ENCODE data around the gene LYAR. TPM values are rescaled to one million over a fixed set of nuclear protein-coding genes. Genes with fewer than 3 reads are reported as not detected.

LYAR gene
- total and polyA plus RNA-seq, 2 experiments from 2014 or later, result 10.7 to 18.5 TPM

- no peak for TF ChIP-seq CTCF (IDR thresholded peaks at IDR 0.05; ENCODE audit: low read depth, low read length)
- H3K4me1 ChIP-seq (ENCODE audit: low read depth), result peaks cover 6% of the 10 kb centered on the region
- H3K4me3 ChIP-seq, result no peak overlapping the region
- no peaks in the 10 kb centered on the region for H3K36me3 ChIP-seq
- no peak overlapping the region for H3K27ac ChIP-seq
- no peak for DNase-seq (ENCODE audit: low read depth in 1 of 2, low spot score in 1 of 2)
- no peaks in the 10 kb centered on the region for H3K9me3 ChIP-seq (ENCODE audit: low read depth)
- no peaks in the 10 kb centered on the region for H3K27me3 ChIP-seq
Observed at GRCh38 chr4:4299006-4299405, 9.1 kb upstream of the LYAR start.

- Histone ChIP-seq H3K36me3 (no peaks in the 10 kb centered on the region), H3K4me3 (no peak overlapping the region), H3K4me1 (ENCODE audit: low read depth) (peaks cover 1% of the 10 kb centered on the region), H3K27me3 (no peaks in the 10 kb centered on the region), H3K27ac (no peak overlapping the region), H3K9me3 (ENCODE audit: low read depth) (no peaks in the 10 kb centered on the region)
- no peak for TF ChIP-seq CTCF (IDR thresholded peaks at IDR 0.05; ENCODE audit: low read depth, low read length)
- DNase-seq (ENCODE audit: low read depth in 1 of 2, low spot score in 1 of 2), result no peak
Observed at GRCh38 chr4:4296283-4296846, 6.4 kb upstream of the LYAR start.

- Histone ChIP-seq H3K36me3 (no peaks in the 10 kb centered on the region), H3K9me3 (ENCODE audit: low read depth) (no peaks in the 10 kb centered on the region), H3K4me1 (ENCODE audit: low read depth) (peaks cover 8% of the 10 kb centered on the region), H3K27ac (no peak overlapping the region), H3K4me3 (no peak overlapping the region), H3K27me3 (no peaks in the 10 kb centered on the region)
- TF ChIP-seq CTCF (IDR thresholded peaks at IDR 0.05; ENCODE audit: low read depth, low read length), result no peak
- DNase-seq (ENCODE audit: low read depth in 1 of 2, low spot score in 1 of 2), result no peak
Observed at GRCh38 chr4:4293279-4293678, 3.3 kb upstream of the LYAR start.

GRCh38 chr4:4289597-4289940 is 385 bp downstream of the LYAR start:
- peaks cover 23% of the 10 kb centered on the region for H3K4me1 ChIP-seq (ENCODE audit: low read depth)
- no peaks in the 10 kb centered on the region for H3K9me3 ChIP-seq (ENCODE audit: low read depth)
- no peak for TF ChIP-seq CTCF (IDR thresholded peaks at IDR 0.05; ENCODE audit: low read depth, low read length)
- peak overlapping the region; percentile 66 for H3K27ac ChIP-seq
- H3K4me3 ChIP-seq, result peak overlapping the region; percentile 85
- no peaks in the 10 kb centered on the region for H3K27me3 ChIP-seq
- no peaks in the 10 kb centered on the region for H3K36me3 ChIP-seq
- no peak for DNase-seq (ENCODE audit: low read depth in 1 of 2, low spot score in 1 of 2)

- no peak for TF ChIP-seq CTCF (IDR thresholded peaks at IDR 0.05; ENCODE audit: low read depth, low read length)
- H3K9me3 ChIP-seq (ENCODE audit: low read depth), result no peaks in the 10 kb centered on the region
- H3K4me3 ChIP-seq, result peak overlapping the region; percentile 85
- H3K36me3 ChIP-seq, result no peaks in the 10 kb centered on the region
- no peak overlapping the region for H3K27ac ChIP-seq
- no peaks in the 10 kb centered on the region for H3K27me3 ChIP-seq
- no peak for DNase-seq (ENCODE audit: low read depth in 1 of 2, low spot score in 1 of 2)
- H3K4me1 ChIP-seq (ENCODE audit: low read depth), result peaks cover 23% of the 10 kb centered on the region
Observed at GRCh38 chr4:4289055-4289454, 899 bp downstream of the LYAR start.

- H3K27me3 ChIP-seq, result no peaks in the 10 kb centered on the region
- DNase-seq (ENCODE audit: low read depth in 1 of 2, low spot score in 1 of 2), result no peak
- peaks cover 23% of the 10 kb centered on the region for H3K4me1 ChIP-seq (ENCODE audit: low read depth)
- H3K36me3 ChIP-seq, result no peaks in the 10 kb centered on the region
- H3K9me3 ChIP-seq (ENCODE audit: low read depth), result no peaks in the 10 kb centered on the region
- H3K4me3 ChIP-seq, result no peak overlapping the region
- H3K27ac ChIP-seq, result no peak overlapping the region
- TF ChIP-seq CTCF (IDR thresholded peaks at IDR 0.05; ENCODE audit: low read depth, low read length), result no peak
Observed at GRCh38 chr4:4288098-4288497, 1.9 kb downstream of the LYAR start.

Measured in cardiac muscle cell (in vitro differentiated cells and primary cell).